Right atrium auricular region (tissue), 2 donors: ENCODE results near the gene ZAR1L. TPM values are rescaled to one million over a fixed set of nuclear protein-coding genes. Genes with fewer than 3 reads are reported as not detected.
A peak's percentile ranks its signal among the peaks of the same experiment; 100 is the strongest.

ENCODE experiments used
- DNase-seq: peaks from one replicate; pipeline ENCODE4 v3.0.0-alpha.2; 2019; ENCODE audit warnings: low spot score
- H3K27ac ChIP-seq, 2 donors: fragments of 200-600 bp; sonication (generic); 1 replicate in 1 of 2; 2 replicates in 1 of 2; pipeline ENCODE4 v1.5.1; 2016 to 2019
- H3K27me3 ChIP-seq, 2 donors: fragments of 200-600 bp; sonication (generic); one replicate each; pipeline versions ENCODE4 v1.5.1 to v1.6.0; 2017 to 2019
- H3K36me3 ChIP-seq: fragments of 200-600 bp; sonication (generic); one replicate; pipeline ENCODE4 v1.5.1; 2016
- H3K4me1 ChIP-seq, 2 donors: fragments of 200-600 bp; sonication (generic); one replicate each; pipeline versions ENCODE4 v1.5.1 to v1.6.0; 2017 to 2019
- H3K4me3 ChIP-seq, 2 donors: fragments of 200-600 bp; sonication (generic); 1 replicate in 1 of 2; 2 replicates in 1 of 2; pipeline ENCODE4 v1.5.1; 2017 to 2019; ENCODE audit warnings: mild to moderate bottlenecking in 1 of 2, moderate library complexity in 1 of 2
- H3K9me3 ChIP-seq, 2 donors: fragments of 200-600 bp; sonication (generic); one replicate each; pipeline ENCODE4 v1.5.1; 2019
- total RNA-seq, 2 donors: library from RNA; depleted of rRNA; stranded (reverse); fragments of >200 nt; gene quantifications; one replicate each; pipeline ENCODE4 v1.1.0, GENCODE V29; 2016
- TF ChIP-seq, protein P1 (sequence below), 2 donors: fragments of 200-600 bp; sonication (generic); IDR thresholded peaks; one replicate each; pipeline ENCODE4 v1.5.1; 2019; ENCODE audit warnings: antibody characterized with exemption in 2 of 2

ZAR1L gene
- total RNA-seq, 2 donors from 2014 or later: not detected

DNA sequence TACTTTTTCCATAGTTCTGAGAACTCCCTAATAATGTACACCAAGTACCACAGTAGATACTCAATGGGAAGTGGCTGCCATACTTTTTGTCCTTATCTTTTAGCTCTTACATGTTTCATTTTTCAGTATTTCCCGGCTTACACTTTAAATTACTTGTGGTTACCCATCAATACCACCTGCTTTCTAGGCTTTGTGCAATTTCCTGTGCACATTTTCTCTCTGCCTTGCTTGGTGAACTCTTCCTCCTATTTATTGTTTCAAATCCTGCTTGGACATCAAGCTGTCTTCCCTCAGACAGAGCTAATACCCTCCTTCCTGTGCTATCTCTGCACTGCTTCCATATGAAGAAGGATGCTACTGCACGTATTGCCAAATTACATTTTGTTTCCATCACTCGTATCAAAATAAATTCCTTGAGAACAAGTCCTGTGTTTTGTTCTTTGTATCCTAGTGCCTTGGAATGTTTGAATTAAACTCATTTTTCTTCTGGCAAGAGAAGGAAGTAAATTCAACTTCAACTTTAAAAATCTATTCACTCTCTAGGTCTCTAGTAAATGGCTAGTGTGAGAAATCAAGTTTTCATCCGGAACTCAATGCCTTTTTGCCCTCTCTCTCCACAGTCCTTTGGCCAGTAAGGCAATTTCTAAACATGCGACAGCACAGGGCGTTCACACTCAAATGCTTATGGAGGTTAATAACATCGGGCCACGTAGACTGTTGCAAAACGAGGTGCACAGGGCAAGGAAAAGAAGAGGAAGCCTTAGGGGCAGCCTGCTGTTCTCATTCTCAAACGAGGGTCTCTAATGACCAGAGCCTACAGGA, 5.6 kb downstream of the ZAR1L start:
- Histone ChIP-seq H3K9me3 (no peaks in the 10 kb centered on the region), H3K27ac (no peak overlapping the region), H3K4me1 (no peaks in the 10 kb centered on the region), H3K27me3 (no peaks in the 10 kb centered on the region), H3K4me3 (peak overlapping the region in 1 of 2 donors; percentile 39), H3K36me3 (no peaks in the 10 kb centered on the region)
- TF ChIP-seq, protein P1, sequence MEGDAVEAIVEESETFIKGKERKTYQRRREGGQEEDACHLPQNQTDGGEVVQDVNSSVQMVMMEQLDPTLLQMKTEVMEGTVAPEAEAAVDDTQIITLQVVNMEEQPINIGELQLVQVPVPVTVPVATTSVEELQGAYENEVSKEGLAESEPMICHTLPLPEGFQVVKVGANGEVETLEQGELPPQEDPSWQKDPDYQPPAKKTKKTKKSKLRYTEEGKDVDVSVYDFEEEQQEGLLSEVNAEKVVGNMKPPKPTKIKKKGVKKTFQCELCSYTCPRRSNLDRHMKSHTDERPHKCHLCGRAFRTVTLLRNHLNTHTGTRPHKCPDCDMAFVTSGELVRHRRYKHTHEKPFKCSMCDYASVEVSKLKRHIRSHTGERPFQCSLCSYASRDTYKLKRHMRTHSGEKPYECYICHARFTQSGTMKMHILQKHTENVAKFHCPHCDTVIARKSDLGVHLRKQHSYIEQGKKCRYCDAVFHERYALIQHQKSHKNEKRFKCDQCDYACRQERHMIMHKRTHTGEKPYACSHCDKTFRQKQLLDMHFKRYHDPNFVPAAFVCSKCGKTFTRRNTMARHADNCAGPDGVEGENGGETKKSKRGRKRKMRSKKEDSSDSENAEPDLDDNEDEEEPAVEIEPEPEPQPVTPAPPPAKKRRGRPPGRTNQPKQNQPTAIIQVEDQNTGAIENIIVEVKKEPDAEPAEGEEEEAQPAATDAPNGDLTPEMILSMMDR (IDR thresholded peaks at IDR 0.05): no peak
- no peak for DNase-seq

GRCh38 chr13:32305646-32306045, 9.5 kb downstream of the ZAR1L start:
- H3K27me3 ChIP-seq: no peaks in the 10 kb centered on the region
- H3K27ac ChIP-seq: no peak overlapping the region
- H3K36me3 ChIP-seq: no peaks in the 10 kb centered on the region
- no peaks in the 10 kb centered on the region for H3K9me3 ChIP-seq
- TF ChIP-seq, protein P1 (IDR thresholded peaks at IDR 0.05): no peak
- no peak overlapping the region for H3K4me3 ChIP-seq
- DNase-seq: no peak
- no peaks in the 10 kb centered on the region for H3K4me1 ChIP-seq

DNA sequence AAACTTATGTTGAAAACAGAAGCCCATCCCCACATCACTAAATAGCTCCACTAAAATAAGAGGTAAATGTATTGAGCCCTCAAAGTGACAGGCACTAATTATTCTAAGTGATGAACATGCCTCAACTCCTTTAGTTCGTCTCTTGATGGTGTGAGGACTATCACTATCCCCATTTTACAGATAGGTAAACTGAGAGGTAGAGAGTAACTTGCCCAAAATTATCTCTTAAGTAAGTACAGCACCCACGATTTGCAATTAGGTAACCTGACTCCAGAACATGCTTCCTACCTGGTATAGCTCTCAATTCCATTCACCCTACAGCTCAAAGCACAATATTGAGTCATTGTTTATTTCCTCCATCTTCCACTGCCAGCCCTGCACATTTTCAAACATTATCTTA, 12.7 kb downstream of the ZAR1L start:
- DNase-seq: no peak
- no peaks in the 10 kb centered on the region for H3K36me3 ChIP-seq
- H3K27ac ChIP-seq: no peak overlapping the region
- no peaks in the 10 kb centered on the region for H3K27me3 ChIP-seq
- H3K4me1 ChIP-seq: no peaks in the 10 kb centered on the region
- H3K4me3 ChIP-seq: no peak overlapping the region
- TF ChIP-seq, protein P1 (IDR thresholded peaks at IDR 0.05): no peak
- no peaks in the 10 kb centered on the region for H3K9me3 ChIP-seq

- H3K4me1 ChIP-seq: no peaks in the 10 kb centered on the region
- H3K27ac ChIP-seq: no peak overlapping the region
- TF ChIP-seq, protein P1 (IDR thresholded peaks at IDR 0.05): no peak
- no peaks in the 10 kb centered on the region for H3K9me3 ChIP-seq
- H3K27me3 ChIP-seq: no peaks in the 10 kb centered on the region
- H3K4me3 ChIP-seq: no peak overlapping the region
- DNase-seq: no peak
- peaks cover 8% of the 10 kb centered on the region for H3K36me3 ChIP-seq
Measured at GRCh38 chr13:32300920-32301319, 14.2 kb downstream of the ZAR1L start.

- TF ChIP-seq, protein P1 (IDR thresholded peaks at IDR 0.05): no peak
- no peak for DNase-seq
- no peak overlapping the region for H3K4me3 ChIP-seq
- peaks cover 13% of the 10 kb centered on the region for H3K36me3 ChIP-seq
- H3K4me1 ChIP-seq: no peaks in the 10 kb centered on the region
- no peak overlapping the region for H3K27ac ChIP-seq
- no peaks in the 10 kb centered on the region for H3K9me3 ChIP-seq
- H3K27me3 ChIP-seq: no peaks in the 10 kb centered on the region
Measured at GRCh38 chr13:32300406-32300805, 14.8 kb downstream of the ZAR1L start.

DNA sequence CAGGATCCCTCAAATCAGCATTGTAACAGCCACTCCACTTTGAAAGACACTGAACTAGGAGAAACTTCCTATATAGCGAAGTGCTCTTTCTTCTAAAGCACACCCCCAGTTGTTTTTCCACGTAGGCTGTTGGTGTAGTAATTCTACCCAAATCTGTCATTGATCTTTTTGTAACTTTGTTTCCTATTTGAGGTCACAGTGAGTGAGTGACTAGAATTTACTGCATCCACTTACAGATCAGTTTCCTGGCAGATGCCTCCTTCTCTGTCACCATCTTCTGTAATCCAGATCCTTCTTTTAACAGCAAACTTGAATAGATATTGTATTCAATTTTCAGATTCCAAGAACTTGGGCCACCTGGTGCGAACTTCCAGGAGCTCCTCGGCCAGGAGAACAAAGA, 15.3 kb downstream of the ZAR1L start:
- Histone ChIP-seq H3K4me1 (no peaks in the 10 kb centered on the region), H3K4me3 (no peak overlapping the region), H3K36me3 (peaks cover 19% of the 10 kb centered on the region), H3K27me3 (no peaks in the 10 kb centered on the region), H3K27ac (no peak overlapping the region), H3K9me3 (no peaks in the 10 kb centered on the region)
- DNase-seq: no peak
- TF ChIP-seq, protein P1 (IDR thresholded peaks at IDR 0.05): no peak
